HepG2 (cell line): ENCODE results near the gene FMNL2.

ENCODE experiments used
- ATF4 ChIP-seq, 2 experiments: fragments of 450-650 bp in 1 of 2; sonication (generic) in 1 of 2; formaldehyde crosslinking; IDR thresholded peaks; 2 replicates each; pipeline versions ENCODE4 v1.5.0 to v1.8.0; 2020 to 2022; ENCODE audit warnings: mild to moderate bottlenecking in 1 of 2, missing genetic modification reagents in 1 of 2
- KDM1A ChIP-seq: IDR thresholded peaks from 2 replicates; pipeline ENCODE4 v1.6.1; 2016; ENCODE audit warnings: missing compliant biosample characterization
- POLR2A ChIP-seq, 2 experiments: IDR thresholded peaks; 2 replicates each; pipeline ENCODE4 v1.6.1; 2011; ENCODE audit warnings: low read depth in 2 of 2, low read length in 2 of 2, mild to moderate bottlenecking in 1 of 2, moderate library complexity in 1 of 2; ENCODE audit not compliant: insufficient read depth in 1 of 2
- RXRB ChIP-seq: IDR thresholded peaks from 2 replicates; pipeline ENCODE4 v1.6.1; 2016; ENCODE audit warnings: borderline replicate concordance, missing genetic modification reagents, missing compliant biosample characterization
- TP53 ChIP-seq: sonication (generic); formaldehyde crosslinking; conservative IDR thresholded peaks from 2 replicates; pipeline ENCODE4 v1.4.0; 2020; ENCODE audit warnings: missing genetic modification reagents
- TF ChIP-seq, protein P1 (sequence below): sonication (generic); formaldehyde crosslinking; IDR thresholded peaks from 2 replicates; pipeline ENCODE4 v1.5.0; 2020; ENCODE audit warnings: mild to moderate bottlenecking, missing genetic modification reagents, moderate library complexity
- TF ChIP-seq, protein P2 (sequence below): sonication (generic); formaldehyde crosslinking; IDR thresholded peaks from 2 replicates; pipeline ENCODE4 v1.4.0; 2020; ENCODE audit warnings: missing genetic modification reagents, borderline replicate concordance

DNA sequence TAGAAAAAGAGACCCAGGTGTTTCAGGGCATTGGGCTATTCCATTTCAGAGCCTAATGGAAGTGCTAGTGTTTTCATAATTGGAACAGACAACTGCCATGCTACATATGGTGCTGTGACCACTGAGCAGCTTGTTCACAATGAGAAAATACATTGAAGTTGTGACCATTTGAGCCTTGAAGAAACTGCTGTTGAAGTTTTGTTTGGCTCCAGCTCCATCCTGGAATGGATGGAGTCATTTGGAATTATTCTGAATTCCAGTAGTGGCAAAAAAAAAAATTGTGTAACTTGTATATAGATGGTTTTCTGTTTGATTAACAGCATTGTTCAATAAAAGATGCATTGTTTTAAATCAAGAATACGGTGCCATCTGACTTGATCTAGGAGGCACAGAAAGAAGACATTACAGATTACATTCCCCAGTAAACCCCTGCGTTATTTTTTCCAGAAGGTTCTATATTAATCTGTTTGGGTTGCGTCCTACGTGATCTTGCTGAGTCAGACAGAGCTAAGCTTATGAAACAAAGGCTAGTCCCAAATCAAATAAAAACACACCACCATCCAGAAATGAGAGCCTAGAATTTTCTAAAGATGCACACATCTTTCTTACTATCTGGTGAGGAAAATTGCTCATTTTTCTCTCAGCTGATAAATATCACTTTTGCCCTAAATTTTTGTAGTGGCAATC is 19.2 kb downstream of the FMNL2 start:
- no peak for TF ChIP-seq POLR2A (IDR thresholded peaks at IDR 0.05; ENCODE audit: insufficient read depth in 1 of 2, low read depth in 2 of 2, low read length in 2 of 2)
- TF ChIP-seq, protein P1, sequence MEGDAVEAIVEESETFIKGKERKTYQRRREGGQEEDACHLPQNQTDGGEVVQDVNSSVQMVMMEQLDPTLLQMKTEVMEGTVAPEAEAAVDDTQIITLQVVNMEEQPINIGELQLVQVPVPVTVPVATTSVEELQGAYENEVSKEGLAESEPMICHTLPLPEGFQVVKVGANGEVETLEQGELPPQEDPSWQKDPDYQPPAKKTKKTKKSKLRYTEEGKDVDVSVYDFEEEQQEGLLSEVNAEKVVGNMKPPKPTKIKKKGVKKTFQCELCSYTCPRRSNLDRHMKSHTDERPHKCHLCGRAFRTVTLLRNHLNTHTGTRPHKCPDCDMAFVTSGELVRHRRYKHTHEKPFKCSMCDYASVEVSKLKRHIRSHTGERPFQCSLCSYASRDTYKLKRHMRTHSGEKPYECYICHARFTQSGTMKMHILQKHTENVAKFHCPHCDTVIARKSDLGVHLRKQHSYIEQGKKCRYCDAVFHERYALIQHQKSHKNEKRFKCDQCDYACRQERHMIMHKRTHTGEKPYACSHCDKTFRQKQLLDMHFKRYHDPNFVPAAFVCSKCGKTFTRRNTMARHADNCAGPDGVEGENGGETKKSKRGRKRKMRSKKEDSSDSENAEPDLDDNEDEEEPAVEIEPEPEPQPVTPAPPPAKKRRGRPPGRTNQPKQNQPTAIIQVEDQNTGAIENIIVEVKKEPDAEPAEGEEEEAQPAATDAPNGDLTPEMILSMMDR (CRISPR knock-in tag), result no peak
- TF ChIP-seq KDM1A (CRISPR knock-in tag), result no peak
- TF ChIP-seq RXRB (CRISPR knock-in tag), result no peak
- no peak for TF ChIP-seq ATF4 (CRISPR knock-in tag; IDR thresholded peaks at IDR 0.05)
- no peak for TF ChIP-seq TP53
- TF ChIP-seq, protein P2, sequence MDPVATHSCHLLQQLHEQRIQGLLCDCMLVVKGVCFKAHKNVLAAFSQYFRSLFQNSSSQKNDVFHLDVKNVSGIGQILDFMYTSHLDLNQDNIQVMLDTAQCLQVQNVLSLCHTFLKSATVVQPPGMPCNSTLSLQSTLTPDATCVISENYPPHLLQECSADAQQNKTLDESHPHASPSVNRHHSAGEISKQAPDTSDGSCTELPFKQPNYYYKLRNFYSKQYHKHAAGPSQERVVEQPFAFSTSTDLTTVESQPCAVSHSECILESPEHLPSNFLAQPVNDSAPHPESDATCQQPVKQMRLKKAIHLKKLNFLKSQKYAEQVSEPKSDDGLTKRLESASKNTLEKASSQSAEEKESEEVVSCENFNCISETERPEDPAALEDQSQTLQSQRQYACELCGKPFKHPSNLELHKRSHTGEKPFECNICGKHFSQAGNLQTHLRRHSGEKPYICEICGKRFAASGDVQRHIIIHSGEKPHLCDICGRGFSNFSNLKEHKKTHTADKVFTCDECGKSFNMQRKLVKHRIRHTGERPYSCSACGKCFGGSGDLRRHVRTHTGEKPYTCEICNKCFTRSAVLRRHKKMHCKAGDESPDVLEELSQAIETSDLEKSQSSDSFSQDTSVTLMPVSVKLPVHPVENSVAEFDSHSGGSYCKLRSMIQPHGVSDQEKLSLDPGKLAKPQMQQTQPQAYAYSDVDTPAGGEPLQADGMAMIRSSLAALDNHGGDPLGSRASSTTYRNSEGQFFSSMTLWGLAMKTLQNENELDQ (CRISPR knock-in tag), result no peak
